CD4-positive, alpha-beta T cell treated with Interleukin-4 for 1 hour (primary cell): ENCODE results near the gene FER.
"Not testable (repeated sequence)": the region's sequence is repeated elsewhere in the genome, so short reads cannot be mapped to it uniquely, and the experiment has no call there.

Source experiments
- DNase-seq, 2 donors: peaks; one replicate each; pipeline ENCODE4 v3.0.0-alpha.2; 2020 to 2022

Gene FER

DNA sequence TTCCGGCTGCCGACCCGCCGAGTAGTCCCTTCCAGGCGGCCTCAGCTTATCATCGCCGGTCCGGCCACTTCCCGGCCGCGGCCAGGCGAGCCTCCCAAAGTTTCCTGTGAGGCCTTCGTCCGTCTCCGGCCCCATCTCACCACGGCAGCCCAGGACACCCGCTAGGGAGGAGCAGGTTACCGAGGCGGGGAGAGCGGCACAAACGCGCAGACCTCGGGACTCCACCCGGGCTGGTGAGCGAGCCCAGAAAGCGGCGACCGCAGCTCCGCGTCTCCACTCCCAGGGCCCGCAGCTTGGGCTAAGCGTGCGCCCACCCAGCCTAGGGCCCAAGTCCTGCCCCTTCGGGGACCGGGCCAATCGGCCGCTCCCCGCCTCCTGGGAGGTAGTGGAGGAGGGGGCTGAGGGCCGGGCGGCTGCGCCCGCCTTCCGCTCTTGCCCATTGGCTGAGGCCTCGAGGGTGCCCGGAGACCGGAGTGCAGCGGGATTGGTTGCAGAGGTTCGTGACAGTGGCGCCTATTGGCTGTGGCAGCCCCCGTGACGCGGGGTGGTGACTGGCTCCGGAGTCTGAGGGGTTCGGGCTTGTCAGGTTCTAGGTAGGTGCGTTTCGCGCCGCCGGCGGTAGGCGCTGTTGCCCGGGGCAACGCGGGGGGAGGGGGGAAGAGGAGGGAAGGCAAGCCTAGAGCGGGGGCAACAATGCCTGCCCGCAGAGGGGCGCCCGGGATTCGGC, 867 bp downstream of the FER start:
- DNase-seq: peak; percentile 98 to 99

DNA sequence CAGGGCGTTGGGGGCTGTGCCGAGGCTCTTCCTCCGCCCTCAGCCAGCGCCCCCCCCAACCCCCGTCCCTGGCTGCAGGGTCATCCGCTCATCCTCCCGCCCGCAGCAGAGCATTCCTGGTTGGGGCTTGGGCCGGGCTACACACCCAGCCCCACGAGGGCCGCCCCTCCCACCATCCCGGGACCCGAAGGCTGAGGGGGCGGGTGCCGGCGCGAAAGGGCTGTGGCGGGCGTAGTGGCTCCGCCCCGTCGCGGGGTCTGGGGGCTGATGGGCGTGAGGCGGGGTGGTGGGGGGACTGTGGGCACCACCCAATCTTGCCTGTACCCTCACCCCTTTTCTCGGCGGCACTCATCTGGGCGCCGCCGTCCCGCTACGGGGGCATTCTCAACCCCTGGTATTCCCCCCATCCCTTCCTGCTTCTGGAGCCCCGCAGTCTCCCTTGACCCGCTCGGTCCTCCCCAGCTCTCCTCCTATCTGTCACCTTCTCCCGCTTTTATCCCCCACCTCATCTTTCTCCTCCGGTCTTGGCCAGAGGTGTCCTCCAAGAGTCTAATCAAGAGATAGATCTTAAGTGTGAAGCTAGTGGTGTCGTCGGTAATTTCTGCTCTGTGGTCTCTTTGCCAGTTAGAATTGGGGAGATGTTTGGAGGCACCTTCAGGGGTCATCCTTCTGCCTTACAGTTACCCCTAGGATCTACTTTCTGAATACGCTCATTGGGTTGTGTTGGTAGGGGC, 1.6 kb downstream of the FER start:
- peak in 1 of 2 donors; percentile 36 for DNase-seq

DNA sequence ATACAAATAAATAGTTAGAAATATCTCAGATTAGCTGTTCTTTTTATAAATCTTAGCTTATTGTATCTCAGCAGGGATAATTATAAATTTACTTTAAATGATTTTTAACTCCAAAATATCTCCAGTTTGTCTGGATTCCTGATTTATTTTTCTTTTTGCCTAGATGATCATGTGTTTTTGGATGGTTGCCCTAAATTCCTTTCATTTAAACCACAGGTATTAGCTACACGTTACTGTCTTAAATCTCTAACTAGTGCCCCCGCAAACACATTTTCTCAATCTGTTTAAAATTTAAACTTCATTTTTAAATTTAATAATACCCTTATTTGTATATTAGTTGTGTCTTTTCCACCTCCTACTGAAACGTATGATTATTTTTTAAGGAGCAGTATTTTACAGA, 5.6 kb downstream of the FER start:
- no peak for DNase-seq

- DNase-seq: no peak
Measured at GRCh38 chr5:108753877-108754276, 6.2 kb downstream of the FER start.

GRCh38 chr5:108760512-108760911, 12.8 kb downstream of the FER start:
- no peak for DNase-seq

DNA sequence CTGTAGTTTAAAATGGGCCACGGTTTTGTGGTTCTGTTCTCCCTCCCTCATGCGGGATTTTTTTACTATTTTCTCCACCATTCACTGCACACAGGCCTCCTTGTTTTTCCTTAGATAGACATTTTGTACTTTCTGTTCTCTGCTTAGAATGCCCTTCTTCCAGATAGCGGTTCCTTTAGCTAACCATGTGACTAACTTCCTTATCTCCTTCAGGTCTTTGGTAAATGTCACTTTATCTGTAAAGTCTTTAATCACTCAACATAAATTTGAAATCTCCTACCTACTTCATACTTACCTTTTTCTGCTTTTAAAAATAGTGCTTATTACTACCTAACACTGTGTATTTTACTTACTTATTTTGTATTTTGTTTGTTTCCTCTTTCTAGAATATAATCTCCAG, 15.0 kb downstream of the FER start:
- no peak for DNase-seq

GRCh38 chr5:108763222-108763916, 15.7 kb downstream of the FER start:
- DNase-seq: no peak

DNA sequence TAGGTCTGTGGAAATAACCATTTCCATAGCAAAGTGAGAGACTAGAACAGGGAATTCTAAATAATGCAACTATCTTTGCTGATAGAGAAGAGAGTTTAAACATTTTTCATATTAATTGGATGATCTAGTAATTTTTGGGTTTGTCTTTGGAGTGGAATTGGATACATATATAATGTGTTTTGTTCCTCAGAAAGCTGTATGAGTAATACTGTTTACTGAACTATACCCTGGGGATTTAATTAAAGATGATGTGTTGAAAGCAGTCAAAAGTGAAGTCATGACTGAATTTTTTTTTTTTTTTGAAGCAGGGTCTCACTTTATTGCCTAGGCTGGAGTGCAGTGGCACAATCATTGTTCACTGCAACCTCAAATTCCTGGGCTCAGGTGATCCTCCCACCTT, 17.9 kb downstream of the FER start:
- no peak for DNase-seq

GRCh38 chr5:108766916-108767315, 19.2 kb downstream of the FER start:
- DNase-seq: not testable (repeated sequence)

GRCh38 chr5:108769352-108769751, 21.7 kb downstream of the FER start:
- DNase-seq: no peak

- no peak for DNase-seq
Measured at GRCh38 chr5:108772626-108773025, 24.9 kb downstream of the FER start.

DNA sequence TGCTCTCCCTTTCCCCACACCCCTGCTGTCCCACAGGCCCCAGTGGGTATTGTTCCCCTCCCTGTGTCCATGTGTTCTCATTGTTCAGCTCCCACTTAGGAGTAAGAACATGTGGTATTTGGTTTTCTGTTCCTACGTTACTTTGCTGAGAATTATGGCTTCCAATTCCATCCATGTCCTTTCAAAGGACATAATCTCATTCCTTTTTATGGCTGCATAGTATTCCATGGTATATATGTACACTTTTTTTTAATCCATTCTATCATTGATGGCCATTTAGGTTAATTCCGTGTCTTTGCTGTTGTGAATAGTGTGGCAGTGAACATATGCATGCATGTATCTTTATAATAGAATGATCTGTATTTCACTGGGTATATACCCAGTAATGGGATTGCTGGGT, 25.6 kb downstream of the FER start:
- DNase-seq: no peak

- not testable (repeated sequence) for DNase-seq
Measured at GRCh38 chr5:108774079-108774478, 26.4 kb downstream of the FER start.

- DNase-seq: not testable (repeated sequence)
Measured at GRCh38 chr5:108777582-108777981, 29.9 kb downstream of the FER start.

- not testable (repeated sequence) for DNase-seq
Measured at GRCh38 chr5:108784577-108784976, 36.9 kb downstream of the FER start.

- DNase-seq: no peak
Measured at GRCh38 chr5:108786806-108787483, 39.2 kb downstream of the FER start.

DNA sequence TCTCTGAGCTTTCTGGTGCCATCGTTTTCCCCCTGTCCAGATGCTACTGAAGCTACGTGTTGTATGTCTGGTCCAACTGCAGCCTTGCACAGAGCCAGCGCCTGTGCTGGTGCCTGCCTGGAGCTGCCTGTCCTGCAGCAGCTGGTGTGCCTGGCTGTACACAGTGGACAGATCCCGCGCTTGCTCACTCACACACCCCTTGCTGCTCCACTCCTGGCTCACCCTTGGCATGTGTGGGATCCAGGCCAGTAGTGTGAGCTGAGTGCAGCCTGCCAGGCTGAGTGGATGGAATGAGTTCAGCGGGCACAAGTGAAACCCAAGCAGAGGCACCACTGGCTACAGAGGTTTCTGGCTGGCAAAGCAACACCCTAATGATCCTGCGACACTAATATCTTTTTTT, 40.4 kb downstream of the FER start:
- no peak for DNase-seq

- DNase-seq: no peak
Measured at GRCh38 chr5:108793207-108793606, 45.5 kb downstream of the FER start.

DNA sequence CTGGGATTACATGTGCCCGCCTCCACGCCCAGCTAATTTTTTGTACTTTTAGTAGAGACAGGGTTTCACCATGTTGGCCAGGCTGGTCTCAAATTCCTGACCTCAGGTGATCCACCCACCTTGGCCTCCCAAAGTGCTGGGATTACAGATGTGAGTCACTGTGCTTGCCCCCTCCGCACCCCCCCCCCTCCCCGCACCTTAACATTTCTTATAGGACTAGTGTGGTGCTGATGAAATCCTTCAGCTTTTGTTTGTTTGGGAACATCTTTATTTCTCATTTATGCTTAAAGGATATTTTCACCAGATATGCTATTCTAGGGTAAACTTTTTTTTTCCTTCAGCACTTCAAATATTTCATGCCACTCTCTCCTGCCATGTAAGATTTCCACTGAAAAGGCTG, 46.7 kb downstream of the FER start:
- DNase-seq: not testable (repeated sequence)

- DNase-seq: no peak
Measured at GRCh38 chr5:108797396-108797795, 49.7 kb downstream of the FER start.

DNA sequence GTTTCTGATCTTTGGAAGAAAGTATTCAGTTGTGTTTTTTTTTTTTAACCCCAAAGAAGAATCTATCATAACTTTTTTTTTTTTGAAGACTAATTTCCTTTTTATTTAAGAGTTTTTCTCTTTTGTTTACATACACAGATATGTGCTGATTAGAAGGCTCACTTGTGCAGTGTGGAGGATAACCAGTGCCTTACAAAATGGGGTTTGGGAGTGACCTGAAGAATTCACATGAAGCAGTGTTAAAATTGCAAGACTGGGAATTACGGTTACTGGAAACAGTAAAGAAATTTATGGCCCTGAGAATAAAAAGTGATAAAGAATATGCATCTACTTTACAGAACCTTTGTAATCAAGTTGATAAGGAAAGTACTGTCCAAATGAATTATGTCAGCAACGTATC, 50.3 kb downstream of the FER start:
- DNase-seq: no peak

GRCh38 chr5:108798513-108799265, 51.0 kb downstream of the FER start:
- DNase-seq: no peak

GRCh38 chr5:108801301-108801700, 53.6 kb downstream of the FER start:
- DNase-seq: no peak
